ENCODE results near the gene DPYD. TPM values are rescaled to one million over a fixed set of nuclear protein-coding genes. Genes with fewer than 3 reads are reported as not detected.

The DPYD gene
- total RNA-seq, 1 donor from 2014 or later: 12.6 TPM

DNA sequence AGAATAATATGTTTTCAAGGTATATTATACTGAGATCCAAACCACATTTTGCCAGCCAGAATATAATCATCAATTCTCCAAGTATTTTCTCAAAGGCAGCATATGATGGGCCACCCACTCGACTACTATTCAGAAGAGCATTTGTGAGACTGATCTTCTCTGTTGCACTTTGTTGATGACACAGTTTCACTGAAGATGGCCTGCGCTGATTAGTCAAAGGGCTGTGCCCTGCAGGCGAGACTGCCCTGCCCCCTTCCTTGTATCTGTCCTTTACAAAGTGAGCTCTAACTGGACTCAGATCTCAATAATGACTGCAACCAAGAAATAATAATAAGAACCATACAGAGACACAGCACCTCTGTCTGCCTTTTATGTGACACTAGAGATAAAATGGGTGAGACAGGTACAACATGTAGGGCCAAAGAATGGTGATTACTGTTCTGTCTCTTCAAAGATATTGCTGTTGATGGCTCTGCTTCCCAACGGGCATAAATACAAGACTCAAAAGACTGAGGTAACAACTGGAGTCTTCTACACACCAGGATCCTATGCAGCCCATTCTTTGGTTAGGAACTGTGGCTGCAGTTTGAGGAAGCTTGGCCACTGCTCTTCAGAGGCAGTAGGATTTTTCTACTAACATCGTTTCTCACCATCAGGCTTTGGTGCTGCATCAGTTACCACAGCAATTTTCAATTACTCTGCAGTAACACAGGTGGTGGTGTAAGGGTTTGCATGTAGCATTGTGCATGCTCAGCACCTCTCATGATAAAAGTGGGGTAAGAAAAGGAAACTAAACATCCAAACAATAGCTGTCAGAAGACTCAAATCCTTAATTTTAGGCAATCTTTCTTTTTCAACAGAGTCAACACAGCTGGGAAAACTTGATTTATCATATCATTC, 718.1 kb downstream of the DPYD start:
- ChIA-PET POLR2A (no interaction called here), CTCF (no interaction called here)
- Mint-ChIP-seq H3K9me3 (no peaks in the 10 kb centered on the region), H3K4me1 (no peaks in the 10 kb centered on the region), H3K36me3 (ENCODE audit: low read depth) (no peaks in the 10 kb centered on the region), H3K4me3 (no peak overlapping the region), H3K27me3 (no peaks in the 10 kb centered on the region), H3K27ac (no peak overlapping the region)
- ATAC-seq (ENCODE audit: low read depth) (no peak), DNase-seq (no peak)
- intact Hi-C loops (cut with micrococcal nuclease): no loop called here
- TF ChIP-seq, protein P1, sequence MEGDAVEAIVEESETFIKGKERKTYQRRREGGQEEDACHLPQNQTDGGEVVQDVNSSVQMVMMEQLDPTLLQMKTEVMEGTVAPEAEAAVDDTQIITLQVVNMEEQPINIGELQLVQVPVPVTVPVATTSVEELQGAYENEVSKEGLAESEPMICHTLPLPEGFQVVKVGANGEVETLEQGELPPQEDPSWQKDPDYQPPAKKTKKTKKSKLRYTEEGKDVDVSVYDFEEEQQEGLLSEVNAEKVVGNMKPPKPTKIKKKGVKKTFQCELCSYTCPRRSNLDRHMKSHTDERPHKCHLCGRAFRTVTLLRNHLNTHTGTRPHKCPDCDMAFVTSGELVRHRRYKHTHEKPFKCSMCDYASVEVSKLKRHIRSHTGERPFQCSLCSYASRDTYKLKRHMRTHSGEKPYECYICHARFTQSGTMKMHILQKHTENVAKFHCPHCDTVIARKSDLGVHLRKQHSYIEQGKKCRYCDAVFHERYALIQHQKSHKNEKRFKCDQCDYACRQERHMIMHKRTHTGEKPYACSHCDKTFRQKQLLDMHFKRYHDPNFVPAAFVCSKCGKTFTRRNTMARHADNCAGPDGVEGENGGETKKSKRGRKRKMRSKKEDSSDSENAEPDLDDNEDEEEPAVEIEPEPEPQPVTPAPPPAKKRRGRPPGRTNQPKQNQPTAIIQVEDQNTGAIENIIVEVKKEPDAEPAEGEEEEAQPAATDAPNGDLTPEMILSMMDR (IDR thresholded peaks at IDR 0.05): no peak

DNA sequence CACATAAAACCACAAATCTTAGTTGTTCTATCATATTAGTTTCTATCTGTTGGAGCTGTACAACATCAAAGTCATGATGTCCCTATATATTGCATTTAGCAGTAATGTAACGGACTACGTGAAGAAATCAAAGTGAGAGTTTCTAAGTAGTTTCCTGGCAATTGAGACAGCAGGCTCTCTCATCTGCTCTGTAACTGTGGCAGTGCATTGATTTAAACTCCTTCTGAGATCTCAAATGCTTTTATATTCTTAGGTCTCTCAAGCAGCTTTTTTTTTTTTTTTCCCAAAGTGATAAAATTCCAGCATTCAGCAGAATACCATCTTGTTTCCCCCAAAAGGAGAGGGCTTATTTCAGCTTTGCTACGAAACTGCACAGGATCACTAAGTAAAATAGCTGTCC, 719.2 kb downstream of the DPYD start:
- ATAC-seq (ENCODE audit: low read depth): no peak
- H3K27me3 Mint-ChIP-seq: no peaks in the 10 kb centered on the region
- no peak for DNase-seq
- ChIA-PET CTCF (no interaction called here), POLR2A (no interaction called here)
- H3K9me3 Mint-ChIP-seq: no peaks in the 10 kb centered on the region
- TF ChIP-seq, protein P1 (IDR thresholded peaks at IDR 0.05): no peak
- H3K4me1 Mint-ChIP-seq: peaks cover 2% of the 10 kb centered on the region
- H3K36me3 Mint-ChIP-seq (ENCODE audit: low read depth): no peaks in the 10 kb centered on the region
- intact Hi-C loops (cut with micrococcal nuclease): no loop called here
- H3K4me3 Mint-ChIP-seq: no peak overlapping the region
- H3K27ac Mint-ChIP-seq: no peak overlapping the region

DNA sequence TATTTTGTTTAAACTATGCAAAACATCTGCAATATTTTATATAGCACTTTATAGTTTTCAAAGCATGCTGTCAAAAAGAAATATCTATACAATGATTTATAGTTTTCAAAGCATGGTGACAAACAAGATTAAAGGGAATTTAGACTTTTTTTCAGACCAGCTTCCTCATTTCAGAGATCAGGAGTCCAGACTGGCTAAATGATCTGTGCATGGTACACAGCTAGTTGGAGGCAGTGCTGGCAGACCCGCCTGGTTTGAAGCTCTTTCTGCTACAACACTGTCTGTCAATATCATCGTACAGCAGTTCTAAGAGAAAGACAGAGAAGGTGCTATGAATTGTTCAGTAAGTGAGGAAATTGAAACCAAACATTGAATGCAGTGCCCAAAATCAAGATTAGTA, 720.2 kb downstream of the DPYD start:
- Mint-ChIP-seq H3K9me3 (no peaks in the 10 kb centered on the region), H3K27me3 (no peaks in the 10 kb centered on the region), H3K4me1 (peaks cover 2% of the 10 kb centered on the region), H3K27ac (no peak overlapping the region), H3K4me3 (no peak overlapping the region), H3K36me3 (ENCODE audit: low read depth) (no peaks in the 10 kb centered on the region)
- CTCF ChIA-PET: no interaction called here
- POLR2A ChIA-PET: no interaction called here
- TF ChIP-seq, protein P1 (IDR thresholded peaks at IDR 0.05): no peak
- DNase-seq: no peak
- no peak for ATAC-seq (ENCODE audit: low read depth)
- intact Hi-C loops (cut with micrococcal nuclease): no loop called here

DNA sequence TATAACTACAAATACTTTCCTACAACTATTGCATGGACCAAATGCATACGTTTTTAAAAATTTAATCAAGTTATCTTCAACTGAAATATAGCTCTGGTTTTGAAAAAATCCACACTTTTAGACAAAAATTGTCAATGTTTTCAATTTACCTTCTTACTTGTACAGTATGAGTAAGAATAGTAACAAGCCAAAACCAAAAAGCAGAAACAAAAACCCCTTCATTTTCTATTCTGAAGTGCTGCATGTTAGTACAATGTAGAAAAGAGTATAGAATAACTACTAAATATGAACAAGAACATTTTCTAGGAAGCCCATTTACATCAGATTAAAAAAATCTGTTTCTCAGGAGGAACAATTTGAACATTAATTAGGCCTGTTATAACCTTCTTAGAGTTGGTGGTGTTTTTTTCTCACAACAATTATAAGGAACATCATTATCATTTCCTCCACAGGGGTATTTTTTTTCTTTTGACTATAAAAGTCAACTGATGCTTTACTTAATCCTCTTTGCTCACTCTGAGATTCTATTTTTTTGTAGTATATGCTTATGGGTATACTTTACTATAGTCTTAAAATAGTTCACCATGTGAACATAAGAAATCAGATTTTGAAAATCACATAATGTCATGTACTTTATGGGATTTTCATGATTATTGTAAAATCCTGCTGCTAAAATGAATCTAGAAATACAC, 723.9 kb downstream of the DPYD start:
- Mint-ChIP-seq H3K4me3 (no peak overlapping the region), H3K27me3 (no peaks in the 10 kb centered on the region), H3K9me3 (no peaks in the 10 kb centered on the region), H3K36me3 (ENCODE audit: low read depth) (peaks cover 5% of the 10 kb centered on the region), H3K27ac (no peak overlapping the region), H3K4me1 (peaks cover 2% of the 10 kb centered on the region)
- POLR2A ChIA-PET: no interaction called here
- TF ChIP-seq, protein P1 (IDR thresholded peaks at IDR 0.05): no peak
- no peak for DNase-seq
- intact Hi-C loops (cut with micrococcal nuclease): no loop called here
- CTCF ChIA-PET: no interaction called here
- ATAC-seq (ENCODE audit: low read depth): no peak

DNA sequence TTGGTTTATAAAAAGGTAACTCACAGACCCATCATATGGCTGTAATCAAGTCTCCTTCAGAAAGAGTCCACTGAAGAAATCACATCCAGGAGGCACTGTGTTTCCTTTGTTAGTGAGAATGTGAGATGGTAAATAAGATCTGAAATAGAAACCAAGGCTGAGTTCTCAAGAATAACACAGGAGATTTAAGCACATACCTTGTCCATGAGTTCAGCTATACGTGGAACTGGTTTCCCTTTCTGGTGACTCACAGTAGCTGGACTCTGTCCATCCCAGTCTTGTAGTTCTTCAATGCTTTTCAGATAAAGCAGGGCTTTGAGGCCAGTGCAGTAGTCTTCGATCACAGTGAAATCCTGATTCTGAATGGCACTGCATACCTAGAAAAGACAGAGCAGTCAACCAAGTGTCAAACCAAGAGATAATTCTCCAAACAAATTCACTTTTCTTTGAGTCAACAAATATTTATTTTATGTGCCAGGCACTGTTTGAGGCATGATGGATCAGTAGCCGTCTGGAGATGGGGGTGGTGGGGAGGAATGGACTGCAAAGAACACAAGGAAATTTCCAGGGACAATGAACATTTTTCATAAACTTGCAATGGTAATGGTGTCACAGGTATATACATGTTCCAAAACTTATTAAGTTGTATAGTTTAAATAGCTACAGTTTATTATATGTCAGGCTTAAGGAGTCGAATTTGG, 727.8 kb downstream of the DPYD start:
- no peak overlapping the region for H3K27ac Mint-ChIP-seq
- ATAC-seq (ENCODE audit: low read depth): no peak
- CTCF ChIA-PET: no interaction called here
- no peak for DNase-seq
- intact Hi-C loops (cut with micrococcal nuclease): no loop called here
- H3K27me3 Mint-ChIP-seq: no peaks in the 10 kb centered on the region
- TF ChIP-seq, protein P1 (IDR thresholded peaks at IDR 0.05): no peak
- peaks cover 11% of the 10 kb centered on the region for H3K36me3 Mint-ChIP-seq (ENCODE audit: low read depth)
- H3K4me3 Mint-ChIP-seq: no peak overlapping the region
- peaks cover 2% of the 10 kb centered on the region for H3K4me1 Mint-ChIP-seq
- POLR2A ChIA-PET: no interaction called here
- no peaks in the 10 kb centered on the region for H3K9me3 Mint-ChIP-seq

Measured in activated B cell treated with CpG ODN at 0.5 μM for 24 hours (primary cell).